Fibroblast of upper back skin (primary cell): ENCODE results near the gene PRKCE.

ENCODE experiments used
- DNase-seq: peaks from one replicate; pipeline ENCODE4 v3.0.0-alpha.2; 2013

Gene PRKCE

DNA sequence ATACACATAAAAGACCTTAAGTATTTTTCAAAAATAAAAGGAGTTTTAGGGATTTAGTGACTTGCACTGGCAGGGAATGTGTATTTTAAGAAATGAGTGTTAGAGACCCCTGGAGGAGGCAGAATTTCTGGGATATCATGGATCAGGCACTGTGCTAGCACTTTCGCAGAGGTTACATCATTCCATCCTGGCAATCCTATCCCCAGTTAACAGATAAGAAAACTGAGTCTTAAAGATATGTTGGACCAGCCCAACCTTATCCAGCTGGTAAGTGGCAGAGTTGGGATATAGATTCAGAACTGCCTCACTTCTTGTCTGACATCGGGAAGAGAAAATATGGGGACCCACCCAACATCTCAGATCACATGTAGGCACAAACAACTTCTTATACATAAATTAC lies 485.5 kb downstream of the PRKCE start:
- DNase-seq = no peak

- DNase-seq = no peak
These were observed 491.3 kb downstream of the PRKCE start for GRCh38 chr2:46142546-46143428.

GRCh38 chr2:46143429-46144132 lies 492.1 kb downstream of the PRKCE start:
- no peak for DNase-seq

- DNase-seq = no peak
These were observed 492.8 kb downstream of the PRKCE start for GRCh38 chr2:46144133-46144800.

- no peak for DNase-seq
These were observed 493.5 kb downstream of the PRKCE start for GRCh38 chr2:46145017-46145416.

DNA sequence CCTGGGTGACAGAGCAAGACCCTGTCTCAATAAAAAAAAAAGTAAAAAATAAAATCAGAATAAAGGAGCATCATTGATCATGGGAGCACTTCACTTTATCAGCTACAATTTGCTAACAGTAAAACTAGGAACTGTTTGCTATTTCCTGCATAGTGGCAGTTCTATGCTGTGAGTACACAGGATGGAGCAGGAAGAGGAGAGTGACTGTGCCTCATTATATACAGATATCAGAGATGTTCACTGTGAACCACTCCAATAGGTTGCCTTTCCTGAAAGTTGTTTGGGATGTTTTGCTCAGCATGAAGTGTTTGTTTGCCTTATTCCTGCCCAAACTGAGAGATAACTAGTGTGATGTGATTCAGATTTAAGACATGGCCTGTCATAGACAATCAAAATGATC lies 494.4 kb downstream of the PRKCE start:
- DNase-seq = no peak

- DNase-seq = no peak
These were observed 495.5 kb downstream of the PRKCE start for GRCh38 chr2:46146866-46147502.

DNA sequence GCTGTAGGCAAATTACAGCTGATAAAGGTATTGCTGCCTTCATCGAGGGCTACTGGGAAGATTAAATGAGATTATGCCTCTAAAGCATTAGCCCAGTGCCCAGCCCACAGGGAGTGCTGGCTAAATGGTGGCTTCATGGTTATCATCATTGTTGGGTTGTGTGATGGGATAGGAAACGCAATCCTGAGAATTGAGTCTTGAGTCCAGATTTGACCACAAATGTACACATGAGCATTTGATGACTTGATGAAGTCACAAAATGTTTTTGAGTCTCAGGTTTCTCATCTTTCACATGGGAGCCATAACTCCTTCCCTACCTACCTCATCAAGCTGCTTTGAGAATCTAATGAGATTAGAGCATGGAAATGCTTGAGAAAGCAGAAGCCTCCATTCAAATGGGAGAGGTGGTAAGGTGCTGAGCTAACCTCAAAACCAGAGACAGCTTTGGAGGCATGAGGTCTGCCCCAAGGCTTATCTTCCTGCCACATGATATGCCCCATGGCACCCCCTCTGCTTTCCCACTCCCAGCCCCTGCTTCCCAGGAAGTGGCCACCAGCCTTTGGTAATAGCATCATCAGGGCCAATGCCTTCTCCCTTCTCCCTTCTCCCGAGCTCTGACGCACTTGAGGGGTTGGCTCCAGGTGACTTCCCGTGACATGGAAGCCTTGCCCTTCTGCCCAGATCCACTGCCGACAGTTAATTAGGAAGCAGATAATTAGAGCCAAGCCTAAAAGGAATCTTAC lies 496.3 kb downstream of the PRKCE start:
- DNase-seq = no peak

DNA sequence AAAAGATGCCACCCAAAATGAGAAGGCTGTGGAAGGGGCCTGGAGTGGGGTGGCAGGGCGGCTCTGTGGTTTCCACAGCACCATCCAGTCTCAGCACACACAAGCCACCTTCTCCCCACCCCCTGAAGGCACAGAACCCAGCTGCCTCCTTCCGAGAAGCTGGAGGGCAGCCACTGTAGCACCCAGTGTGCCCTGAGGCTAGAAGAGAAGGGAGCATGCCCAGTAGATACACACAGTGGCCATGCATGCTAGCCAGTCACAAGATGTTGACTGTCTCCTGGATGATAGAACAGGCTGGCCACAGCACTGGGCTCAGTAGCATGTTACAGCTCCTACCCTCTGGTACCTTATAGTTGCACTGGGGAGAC lies 496.9 kb downstream of the PRKCE start:
- no peak for DNase-seq

GRCh38 chr2:46150445-46150955 lies 499.0 kb downstream of the PRKCE start:
- no peak for DNase-seq

GRCh38 chr2:46151577-46151976 lies 500.1 kb downstream of the PRKCE start:
- no peak for DNase-seq

DNA sequence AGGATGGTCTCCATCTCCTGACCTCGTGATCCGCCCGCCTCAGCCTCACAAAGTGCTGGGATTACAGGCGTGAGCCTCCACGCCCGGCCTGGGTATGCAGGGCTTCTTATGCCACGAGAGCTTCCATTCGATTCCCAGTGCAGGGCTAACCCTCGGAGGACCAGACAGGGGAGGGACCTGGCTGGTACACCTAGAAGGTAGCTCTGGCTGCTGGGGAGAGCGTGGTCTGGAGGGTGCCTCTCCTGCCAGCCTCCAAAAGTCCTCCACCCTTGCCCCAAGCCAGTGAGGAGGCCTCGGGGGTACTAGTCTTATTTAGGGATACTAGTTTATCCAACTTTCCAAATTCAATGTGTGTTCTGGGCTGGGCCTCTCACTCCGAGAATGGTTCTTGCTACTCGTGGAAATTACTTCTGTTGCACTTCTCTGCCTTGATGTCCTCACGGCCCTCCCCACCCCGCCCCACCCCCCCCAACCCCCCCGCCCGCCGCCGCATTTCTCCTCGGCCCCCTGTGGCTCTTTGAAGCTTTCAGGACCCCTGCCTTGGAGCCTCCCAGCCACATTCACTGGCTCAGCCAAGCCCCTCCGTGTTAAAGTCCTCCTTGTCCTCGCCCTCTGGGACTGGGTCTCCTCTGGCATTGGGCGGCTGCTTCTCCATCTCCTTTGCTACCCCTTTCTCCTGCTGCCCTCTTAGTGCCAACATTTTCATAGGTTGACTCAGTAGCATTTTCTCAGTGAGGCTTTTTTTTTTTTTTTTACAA lies 502.7 kb downstream of the PRKCE start:
- DNase-seq = no peak

DNA sequence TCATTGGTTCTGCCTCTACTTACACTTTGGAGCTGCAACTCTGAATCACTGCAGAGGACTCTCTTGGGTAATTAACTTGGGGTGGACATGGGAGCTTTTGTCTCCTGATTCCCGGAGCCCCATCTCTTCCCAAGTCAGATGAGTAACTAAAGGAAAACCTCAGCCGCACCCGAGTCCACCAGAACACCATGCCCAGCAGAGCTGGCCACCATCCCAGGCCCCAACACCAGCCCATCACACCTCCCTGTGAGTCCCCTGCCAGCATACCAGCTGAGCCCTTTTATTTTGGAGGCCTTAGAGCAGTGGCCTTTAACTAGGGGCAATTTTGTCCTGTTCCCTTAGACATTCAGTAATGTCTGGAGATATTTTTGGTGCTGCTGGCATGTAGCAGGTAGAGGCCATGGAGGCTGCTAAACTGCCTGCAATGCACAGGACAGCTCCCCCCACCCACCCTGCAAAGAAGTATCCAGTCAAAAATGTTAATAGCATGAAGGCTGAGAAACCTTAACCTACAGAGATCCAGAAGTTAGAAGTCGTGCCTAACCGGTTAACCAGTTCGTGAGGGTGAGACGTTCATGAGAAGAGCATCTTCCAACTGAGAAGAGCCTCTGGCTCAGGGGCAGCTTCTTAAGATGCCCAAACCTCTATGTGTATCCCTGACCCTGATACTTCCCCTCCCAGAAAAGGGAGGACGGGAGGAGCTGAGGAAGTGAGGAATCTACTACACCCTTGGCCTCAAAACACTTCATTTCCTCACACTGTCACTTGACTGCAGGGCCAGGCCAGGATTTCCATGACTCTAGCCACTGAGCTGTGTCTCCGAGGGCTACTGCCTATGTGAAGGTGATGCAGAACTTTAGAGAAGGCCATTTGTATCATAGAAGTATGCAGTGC lies 505.8 kb downstream of the PRKCE start:
- no peak for DNase-seq

DNA sequence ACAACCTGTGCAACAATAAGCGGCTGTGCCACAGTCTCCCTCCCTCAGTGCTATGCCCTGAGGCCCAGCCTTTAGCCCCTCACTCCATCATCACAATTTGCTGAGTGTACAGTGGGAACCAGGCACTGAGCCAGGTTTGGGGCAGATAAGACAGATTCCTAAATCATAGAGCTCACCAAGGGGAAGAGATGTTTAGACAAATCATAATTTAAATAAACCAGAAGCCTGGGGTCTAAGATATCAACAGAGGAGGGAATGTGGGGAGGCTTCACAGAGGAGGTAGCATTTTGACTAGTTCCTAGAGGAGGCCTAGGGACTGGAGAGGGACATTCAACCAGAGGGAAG lies 506.5 kb downstream of the PRKCE start:
- DNase-seq = no peak

GRCh38 chr2:46158661-46159060 lies 507.2 kb downstream of the PRKCE start:
- no peak for DNase-seq

DNA sequence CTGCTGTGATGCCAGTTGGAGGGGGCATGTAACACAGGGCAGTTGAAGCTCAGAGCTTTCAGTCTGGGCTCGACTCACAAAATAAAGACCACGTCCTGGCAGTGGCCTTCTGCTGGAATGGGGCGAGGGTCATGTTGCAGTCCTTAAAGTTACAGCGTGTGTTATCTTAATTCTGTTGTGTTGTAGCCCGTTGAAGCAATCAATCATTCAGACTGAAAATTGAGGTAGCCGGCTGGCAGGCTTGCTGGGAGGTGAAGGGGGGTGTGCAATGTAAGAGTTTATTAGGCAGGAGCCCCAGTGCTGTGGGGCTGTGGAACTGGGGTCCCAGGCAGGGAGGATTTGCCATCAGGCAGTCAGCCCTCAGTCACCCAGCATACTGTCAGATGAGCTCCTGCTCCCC lies 508.9 kb downstream of the PRKCE start:
- no peak for DNase-seq

DNA sequence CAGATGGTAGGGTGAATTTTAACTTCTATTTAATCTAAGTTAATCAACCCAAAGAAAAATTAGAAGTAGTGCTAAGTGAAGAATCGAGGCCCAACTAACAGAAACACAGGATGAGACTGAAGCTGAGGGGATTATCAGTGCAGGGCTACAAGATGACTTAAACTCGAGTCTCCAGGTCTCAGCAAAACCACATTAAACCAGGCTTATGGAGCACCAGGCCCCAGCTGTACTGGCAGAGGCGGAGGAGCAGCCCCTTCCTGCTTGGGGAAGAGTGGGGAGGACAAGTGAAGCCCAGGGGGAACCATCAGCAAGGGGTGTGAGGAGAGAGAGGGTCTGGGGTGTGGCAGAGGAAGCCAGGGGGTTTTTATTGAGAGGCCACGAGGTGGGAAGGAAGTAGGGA lies 509.8 kb downstream of the PRKCE start:
- no peak for DNase-seq

- DNase-seq = no peak
These were observed 510.4 kb downstream of the PRKCE start for GRCh38 chr2:46161911-46162310.

DNA sequence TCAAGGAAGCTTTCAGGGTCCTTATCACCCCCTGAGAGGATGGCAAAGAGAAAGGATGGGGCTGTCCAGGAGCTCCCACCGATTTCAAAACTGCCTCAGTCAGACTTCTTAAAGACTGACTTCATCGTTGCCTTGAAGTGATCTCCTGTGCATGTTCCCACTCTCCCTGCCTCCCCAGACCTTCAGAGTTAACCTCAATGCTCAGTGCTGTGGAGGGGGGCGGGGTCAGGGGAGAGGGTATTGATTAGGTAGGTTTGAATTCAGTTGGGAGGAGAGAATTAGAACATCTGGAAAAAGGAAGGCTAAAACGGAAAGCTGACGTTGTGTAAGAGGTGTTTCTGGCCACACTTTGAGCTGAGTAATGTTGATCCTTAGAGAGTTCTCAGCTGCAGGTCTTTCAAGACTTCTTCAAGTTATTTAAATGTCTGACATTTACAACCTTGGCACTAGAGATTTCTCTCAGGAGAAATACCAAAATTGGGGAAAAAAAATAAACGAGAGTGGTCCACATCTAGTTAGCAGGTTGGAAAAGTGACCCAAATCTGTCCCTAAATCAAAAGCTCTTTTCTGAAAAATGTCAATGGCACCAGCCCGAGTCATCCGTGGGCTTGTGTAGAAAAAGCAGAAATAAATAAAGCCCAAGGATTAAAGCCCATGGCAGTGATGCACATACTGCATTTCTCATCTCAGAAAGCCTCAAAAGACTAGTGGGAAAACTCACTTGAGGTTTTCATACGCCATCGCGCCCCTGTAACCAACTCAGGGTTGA lies 511.0 kb downstream of the PRKCE start:
- peak; percentile 51 for DNase-seq

GRCh38 chr2:46163098-46163430 lies 511.6 kb downstream of the PRKCE start:
- DNase-seq = no peak
